SK-N-MC (cell line): ENCODE results near the gene NOS1AP.

Experiments
- EZH2 ChIP-seq: fragments of 200-600 bp; sonication (generic); IDR thresholded peaks from one replicate; pipeline ENCODE4 v1.6.1; 2017; ENCODE audit warnings: antibody characterized with exemption
- POLR2AphosphoS5 ChIP-seq: IDR thresholded peaks from 2 replicates; pipeline ENCODE4 v1.6.1; 2012; ENCODE audit warnings: mild to moderate bottlenecking, low read depth, low read length, borderline replicate concordance

GRCh38 chr1:162070094-162070748 lies 730 bp downstream of the NOS1AP start:
- TF ChIP-seq POLR2AphosphoS5 (no peak), EZH2 (no peak)
